Upper lobe of left lung (tissue), 6 donors: ENCODE measurements around the gene GIPC1. TPM values are rescaled to one million over a fixed set of nuclear protein-coding genes. Genes with fewer than 3 reads are reported as not detected.
"Not testable (repeated sequence)": the region's sequence is repeated elsewhere in the genome, so short reads cannot be mapped to it uniquely, and the experiment has no call there.

ENCODE experiments used
- ATAC-seq, 2 donors: fragments of 200-7000 bp; cut with Tn5 transposase; one replicate each; pipeline ENCODE4 v1.9.1; 2022; ENCODE audit warnings: mild to moderate bottlenecking in 2 of 2, moderate library complexity in 2 of 2; ENCODE audit not compliant: low FRiP score in 2 of 2
- DNase-seq, 2 donors: peaks; one replicate each; pipeline ENCODE4 v3.0.0-alpha.2; 2019 to 2020
- H3K27ac ChIP-seq, 4 donors: fragments of 200-600 bp; sonication (generic); one replicate each; pipeline ENCODE4 v1.5.1; 2016 to 2019
- H3K27me3 ChIP-seq, 4 donors: fragments of 200-600 bp; sonication (generic); one replicate each; pipeline ENCODE4 v1.5.1; 2017 to 2019
- H3K36me3 ChIP-seq, 4 donors: fragments of 200-600 bp; sonication (generic); one replicate each; pipeline ENCODE4 v1.5.1; 2016 to 2019
- H3K4me1 ChIP-seq, 4 donors: fragments of 200-600 bp; sonication (generic); one replicate each; pipeline ENCODE4 v1.5.1; 2018 to 2019
- H3K4me3 ChIP-seq, 4 donors: fragments of 200-600 bp; sonication (generic); one replicate each; pipeline ENCODE4 v1.5.1; 2017 to 2019; ENCODE audit warnings: mild to moderate bottlenecking in 2 of 4, moderate library complexity in 1 of 4
- H3K9me3 ChIP-seq, 4 donors: fragments of 200-600 bp; sonication (generic); one replicate each; pipeline ENCODE4 v1.5.1; 2018 to 2019
- CTCF ChIP-seq, 6 experiments: fragments of 450-650 bp in 4 of 6; fragments of 200-600 bp in 2 of 6; sonication (generic) in 2 of 6; IDR thresholded peaks; one replicate each; pipeline ENCODE4 v1.5.1; 2016 to 2019; ENCODE audit warnings: antibody characterized with exemption in 6 of 6
- EP300 ChIP-seq, 4 donors: sonication (generic); formaldehyde crosslinking; IDR thresholded peaks; one replicate each; pipeline ENCODE4 v1.5.1; 2017; ENCODE audit warnings: antibody characterized with exemption in 4 of 4, control low read depth in 2 of 4
- POLR2A ChIP-seq, 4 donors: fragments of 450-650 bp; IDR thresholded peaks; one replicate each; pipeline ENCODE4 v1.5.1; 2016 to 2017; ENCODE audit warnings: antibody characterized with exemption in 4 of 4, mild to moderate bottlenecking in 2 of 4
- POLR2AphosphoS5 ChIP-seq, 2 donors: sonication (generic); formaldehyde crosslinking; IDR thresholded peaks; one replicate each; pipeline ENCODE4 v1.5.1; 2017; ENCODE audit warnings: antibody characterized with exemption in 2 of 2
- WGBS, 2 donors: methylation state at CpG; one replicate each; pipeline ENCODE4 v1.1.5; 2017 to 2018; 5-methylcytosine and 5-hydroxymethylcytosine counted together
- total RNA-seq, 6 donors: library from RNA; depleted of rRNA in 4 of 6; stranded (reverse); fragments of >200 nt in 4 of 6; gene quantifications; one replicate each; pipeline versions ENCODE4 v1.1.0 to v1.2.1, GENCODE V29; 2016 to 2021
- donor health status: DM: no; HTN: no; CAD: no; lungs with moderate emphysema.
- donor health status: DM: no; HTN: yes; CAD: no; lungs with severe emphysema.

GIPC1 gene
- total RNA-seq, 6 donors from 2014 or later = 103 to 283 (median 152) TPM

- DNase-seq = no peak
- Histone ChIP-seq H3K4me1 (no peaks in the 10 kb centered on the region), H3K4me3 (no peak overlapping the region), H3K27me3 (no peaks in the 10 kb centered on the region), H3K9me3 (no peaks in the 10 kb centered on the region), H3K27ac (no peak overlapping the region), H3K36me3 (peaks cover 41 to 97% (median 76%) of the 10 kb centered on the region in 4 donors)
- 95 to 100% methylated on average over 8 to 14 of the region's 21 CpGs for whole genome bisulfite sequencing, 2 donors
- no peak for ATAC-seq
- TF ChIP-seq EP300 (IDR thresholded peaks at IDR 0.05) = no peak
- no peak for TF ChIP-seq POLR2A (IDR thresholded peaks at IDR 0.05)
- TF ChIP-seq POLR2AphosphoS5 (IDR thresholded peaks at IDR 0.05) = no peak
- no peak for TF ChIP-seq CTCF (IDR thresholded peaks at IDR 0.05)
Measured at GRCh38 chr19:14463747-14464146, 32.2 kb downstream of the GIPC1 start.

GRCh38 chr19:14462401-14462800 is 33.5 kb downstream of the GIPC1 start:
- H3K27me3 ChIP-seq, H3K9me3 ChIP-seq, ATAC-seq, H3K4me3 ChIP-seq, H3K4me1 ChIP-seq, H3K27ac ChIP-seq, DNase-seq: not testable (repeated sequence)
- WGBS, 2 donors = 82 to 91% methylated on average over 7 of the region's 7 CpGs
- H3K36me3 ChIP-seq = peaks cover 30 to 98% (median 76%) of the 10 kb centered on the region in 4 donors

GRCh38 chr19:14460935-14461334 is 35.0 kb downstream of the GIPC1 start:
- TF ChIP-seq CTCF (IDR thresholded peaks at IDR 0.05) (no peak), EP300 (IDR thresholded peaks at IDR 0.05) (no peak), POLR2AphosphoS5 (IDR thresholded peaks at IDR 0.05) (no peak), POLR2A (IDR thresholded peaks at IDR 0.05) (no peak)
- H3K4me1 ChIP-seq = no peaks in the 10 kb centered on the region
- H3K9me3 ChIP-seq = no peaks in the 10 kb centered on the region
- no peak for ATAC-seq
- 91 to 97% methylated on average over 2 of the region's 2 CpGs for WGBS, 2 donors
- no peak for DNase-seq
- no peak overlapping the region for H3K27ac ChIP-seq
- no peaks in the 10 kb centered on the region for H3K27me3 ChIP-seq
- peaks cover 22 to 90% (median 67%) of the 10 kb centered on the region in 4 donors for H3K36me3 ChIP-seq
- H3K4me3 ChIP-seq = no peak overlapping the region

GRCh38 chr19:14459703-14460102 is 36.2 kb downstream of the GIPC1 start:
- H3K9me3 ChIP-seq = no peaks in the 10 kb centered on the region
- no peaks in the 10 kb centered on the region for H3K27me3 ChIP-seq
- H3K27ac ChIP-seq = no peak overlapping the region
- no peak overlapping the region for H3K4me3 ChIP-seq
- no peaks in the 10 kb centered on the region for H3K4me1 ChIP-seq
- WGBS, 2 donors = 62 to 78% methylated on average over 5 of the region's 5 CpGs
- DNase-seq (no peak), ATAC-seq (no peak)
- peaks cover 22 to 89% (median 66%) of the 10 kb centered on the region in 4 donors for H3K36me3 ChIP-seq
- no peak for TF ChIP-seq CTCF (IDR thresholded peaks at IDR 0.05)
- TF ChIP-seq EP300 (IDR thresholded peaks at IDR 0.05) = no peak
- TF ChIP-seq POLR2A (IDR thresholded peaks at IDR 0.05) = no peak
- TF ChIP-seq POLR2AphosphoS5 (IDR thresholded peaks at IDR 0.05) = no peak

GRCh38 chr19:14452303-14452702 is 43.6 kb downstream of the GIPC1 start:
- WGBS, 2 donors = 94 to 97% methylated on average over 3 of the region's 3 CpGs
- not testable (repeated sequence) for H3K9me3 ChIP-seq, H3K4me1 ChIP-seq, H3K27ac ChIP-seq, H3K4me3 ChIP-seq, DNase-seq, ATAC-seq, H3K27me3 ChIP-seq
- peaks cover 36 to 91% (median 80%) of the 10 kb centered on the region in 4 donors for H3K36me3 ChIP-seq

GRCh38 chr19:14450876-14451275 is 45.1 kb downstream of the GIPC1 start:
- DNase-seq (no peak), ATAC-seq (no peak)
- Histone ChIP-seq H3K36me3 (peaks cover 49 to 97% (median 88%) of the 10 kb centered on the region in 4 donors), H3K27me3 (no peaks in the 10 kb centered on the region), H3K27ac (no peak overlapping the region), H3K9me3 (no peaks in the 10 kb centered on the region), H3K4me1 (peaks cover 0 to 3% (median 0%) of the 10 kb centered on the region in 4 donors), H3K4me3 (no peak overlapping the region)
- no peak for TF ChIP-seq EP300 (IDR thresholded peaks at IDR 0.05)
- no peak for TF ChIP-seq POLR2A (IDR thresholded peaks at IDR 0.05)
- TF ChIP-seq CTCF (IDR thresholded peaks at IDR 0.05) = no peak
- TF ChIP-seq POLR2AphosphoS5 (IDR thresholded peaks at IDR 0.05) = no peak
- WGBS, 2 donors = 97 to 98% methylated on average over 17 to 19 of the region's 19 CpGs
